NCI-H1436 treated with DMSO at 0.1 percent for 48 hours (cell line): ENCODE results near the gene MCHR2.

Experiments used
- DNase-seq: peaks from one replicate; lab custom pipeline; 2025; lab: John Stamatoyannopoulos, UW

MCHR2 gene

GRCh38 chr6:99905209-99906106 lies 88.6 kb downstream of the MCHR2 start:
- DNase-seq: peak; percentile 74

- DNase-seq: no peak
Observed at GRCh38 chr6:99901596-99902384, 92.2 kb downstream of the MCHR2 start.

GRCh38 chr6:99894815-99895214 lies 99.2 kb downstream of the MCHR2 start:
- DNase-seq: no peak

GRCh38 chr6:99887066-99887465 lies 107.0 kb downstream of the MCHR2 start:
- DNase-seq: no peak

- DNase-seq: peak; percentile 57
Observed at GRCh38 chr6:99885051-99885450, 109.0 kb downstream of the MCHR2 start.

DNA sequence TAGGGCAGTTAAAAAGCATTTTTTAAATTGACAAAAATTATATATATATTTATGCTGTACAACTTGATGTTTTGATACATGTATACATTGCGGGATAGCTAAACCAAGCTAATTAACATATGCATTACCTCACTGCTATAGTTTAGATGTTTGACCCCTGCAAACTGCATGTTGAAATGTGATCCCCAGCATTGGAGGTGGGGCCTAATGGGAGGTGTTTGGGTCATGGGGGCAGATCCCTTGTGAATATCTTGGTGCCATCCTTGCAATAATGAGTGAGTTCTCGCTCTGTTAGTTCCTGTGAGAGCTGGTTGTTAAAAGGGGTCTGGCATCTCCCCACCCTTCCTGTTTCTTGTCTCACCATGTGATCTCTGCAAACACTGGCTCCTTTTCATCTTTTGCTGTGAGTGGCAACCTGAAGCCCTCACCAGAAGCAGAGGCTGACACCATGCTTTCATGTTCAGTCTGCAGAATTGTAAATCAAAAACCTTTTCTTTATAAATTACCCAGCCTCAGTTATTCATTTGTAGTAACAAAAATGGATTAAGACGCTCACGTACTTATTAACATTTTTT lies 111.8 kb downstream of the MCHR2 start:
- peak; percentile 73 for DNase-seq

- no peak for DNase-seq
Observed at GRCh38 chr6:99879431-99879830, 114.6 kb downstream of the MCHR2 start.

DNA sequence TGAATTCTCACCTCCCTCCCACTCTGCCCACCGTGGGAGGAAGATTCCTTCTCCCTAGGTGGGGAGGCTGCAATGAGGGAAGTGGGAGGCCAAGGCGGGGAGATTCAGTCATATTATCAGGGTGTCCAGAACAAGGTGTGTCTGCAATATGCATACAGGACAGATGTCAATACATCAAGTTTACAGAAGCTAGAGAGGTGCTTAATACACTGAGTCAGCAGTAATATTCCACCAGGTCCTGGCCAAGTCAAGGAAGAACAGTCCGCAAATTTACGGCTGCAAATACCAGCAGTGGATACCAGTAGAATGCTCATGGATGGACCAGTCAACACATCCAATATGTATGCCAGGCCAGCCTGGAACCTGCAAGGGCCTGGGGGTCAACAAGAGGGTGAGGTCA lies 119.0 kb downstream of the MCHR2 start:
- DNase-seq: no peak

DNA sequence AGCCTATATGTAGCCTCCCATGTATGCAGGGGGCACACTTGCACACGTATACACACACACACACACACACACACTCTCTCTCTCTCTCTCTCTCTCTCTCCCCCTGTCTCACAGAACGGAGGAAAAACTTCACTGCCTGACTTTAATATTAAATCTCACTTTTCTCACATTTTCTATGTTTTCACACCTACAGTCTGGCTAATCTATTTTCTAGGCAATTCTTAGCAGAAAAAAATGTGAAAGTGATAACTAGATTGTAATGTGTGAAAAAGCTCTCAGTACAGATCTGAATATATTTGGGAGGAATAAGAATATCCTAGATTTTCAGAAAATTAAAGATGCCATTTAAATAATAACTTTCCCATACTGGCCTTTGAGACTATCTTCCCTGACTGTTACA lies 120.9 kb downstream of the MCHR2 start:
- DNase-seq: no peak

DNA sequence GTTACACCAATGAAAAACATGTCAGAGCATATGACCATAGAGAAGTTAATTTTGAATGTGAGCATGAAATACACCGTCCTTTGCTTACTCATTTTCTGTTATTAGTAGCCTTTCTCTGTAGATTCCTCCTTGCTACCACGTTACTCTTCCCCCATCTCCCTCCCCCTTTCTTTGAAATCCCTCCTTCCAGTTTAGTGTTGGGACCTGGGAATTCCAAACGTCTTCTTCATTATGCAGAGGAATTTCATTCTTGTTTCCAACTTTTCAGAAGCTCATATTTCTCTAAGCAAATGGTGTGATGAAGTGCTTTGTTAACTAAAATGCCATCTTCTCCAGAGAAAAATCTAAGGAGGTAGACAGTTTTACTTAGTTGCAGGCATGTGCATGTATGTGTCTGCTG lies 122.4 kb downstream of the MCHR2 start:
- DNase-seq: no peak
